H1 (cell line): ENCODE results near the gene SLC25A42. TPM values are rescaled to one million over a fixed set of nuclear protein-coding genes. Genes with fewer than 3 reads are reported as not detected.

Source experiments
- CTCF ChIA-PET: fragments of 300-600 bp; sonication (Branson Sonifier 250); formaldehyde crosslinking; loops from one replicate; lab custom pipeline; 2021; ENCODE audit not compliant: partially characterized antibody; lab: Charles Lee
- POLR2A ChIA-PET: fragments of 300-600 bp; sonication (Branson Sonifier 250); formaldehyde crosslinking; loops from one replicate; lab custom pipeline; 2021; ENCODE audit warnings: inconsistent platforms; ENCODE audit not compliant: partially characterized antibody; lab: Charles Lee
- DNase-seq, 2 experiments: peaks; one replicate each; pipeline versions ENCODE4 v3.0.0 to v3.0.0-alpha.2; 2010 to 2022; ENCODE audit warnings: low spot score in 2 of 2, low read depth in 1 of 2, mixed read lengths in 1 of 2
- FAIRE-seq: peaks from 2 replicates; lab custom pipeline; 2011; peaks lifted over from hg19 to GRCh38; lab: Jason Lieb, UNC
- H2AFZ ChIP-seq: 2 replicates; pipeline ENCODE4 v1.8.1; 2012; ENCODE audit warnings: low read length, inconsistent platforms
- H2AK5ac ChIP-seq: 2 replicates; pipeline ENCODE4 v1.6.1; 2013; ENCODE audit warnings: low read depth, low read length
- H2BK120ac ChIP-seq: replicated peaks from 2 replicates; pipeline ENCODE3; 2013; ENCODE audit warnings: low read depth, low read length, inconsistent platforms
- H2BK12ac ChIP-seq: 2 replicates; pipeline ENCODE4 v1.6.1; 2013; ENCODE audit warnings: low read depth, low read length
- H2BK15ac ChIP-seq: 2 replicates; pipeline ENCODE4 v1.6.1; 2013; ENCODE audit warnings: low read length
- H2BK20ac ChIP-seq: 2 replicates; pipeline ENCODE4 v1.6.1; 2013; ENCODE audit warnings: low read length
- H2BK5ac ChIP-seq: 2 replicates; pipeline ENCODE4 v1.6.1; 2013; ENCODE audit warnings: low read depth, low read length
- H3K14ac ChIP-seq: 2 replicates; pipeline ENCODE4 v1.6.1; 2013; ENCODE audit warnings: inconsistent platforms; ENCODE audit not compliant: insufficient read length
- H3K18ac ChIP-seq: 2 replicates; pipeline ENCODE4 v1.6.1; 2013; ENCODE audit warnings: low read length; ENCODE audit errors: extremely low read depth
- H3K23ac ChIP-seq: 2 replicates; pipeline ENCODE4 v1.6.1; 2013; ENCODE audit warnings: inconsistent platforms; ENCODE audit not compliant: insufficient read length
- H3K23me2 ChIP-seq: 2 replicates; pipeline ENCODE4 v1.6.1; 2013; ENCODE audit warnings: low read depth, low read length
- H3K27ac ChIP-seq: 2 replicates; pipeline ENCODE4 v1.6.1; 2011; ENCODE audit warnings: low read depth, low read length, inconsistent platforms
- H3K27me3 ChIP-seq, 4 experiments: replicated peaks in 1 of 4; 1 replicate in 1 of 4; 2 replicates in 3 of 4; pipeline versions ENCODE4 v1.6.1 to v1.8.1; 2011 to 2013; ENCODE audit warnings: low read length in 3 of 4, mild to moderate bottlenecking in 3 of 4, inconsistent platforms in 2 of 4, mixed read lengths in 2 of 4, moderate library complexity in 1 of 4; ENCODE audit not compliant: control insufficient read depth in 3 of 4, insufficient read depth in 3 of 4; ENCODE audit errors: extremely low read depth in 1 of 4
- H3K36me3 ChIP-seq, 4 experiments: 2 replicates each; pipeline versions ENCODE4 v1.6.1 to v1.8.1; 2011 to 2013; ENCODE audit warnings: mild to moderate bottlenecking in 4 of 4, low read length in 3 of 4, moderate library complexity in 2 of 4, control low read depth in 1 of 4, inconsistent platforms in 1 of 4; ENCODE audit not compliant: insufficient read depth in 4 of 4, control insufficient read depth in 2 of 4
- H3K4ac ChIP-seq: replicated peaks from 2 replicates; pipeline ENCODE3; 2013; ENCODE audit warnings: low read length, low read depth, mixed read lengths, inconsistent platforms; ENCODE audit not compliant: insufficient read length
- H3K4me1 ChIP-seq, 4 experiments: replicated peaks in 1 of 4; 1 replicate in 1 of 4; 2 replicates in 3 of 4; pipeline versions ENCODE4 v1.6.1 to v1.8.1; 2011 to 2013; ENCODE audit warnings: low read length in 3 of 4, inconsistent platforms in 2 of 4, mixed read lengths in 1 of 4; ENCODE audit not compliant: insufficient read depth in 4 of 4, control insufficient read depth in 3 of 4
- H3K4me2 ChIP-seq, 2 experiments: 2 replicates each; pipeline versions ENCODE4 v1.6.1 to v1.8.1; 2011 to 2013; ENCODE audit warnings: low read depth in 2 of 2, low read length in 2 of 2, control low read depth in 1 of 2, inconsistent platforms in 1 of 2, mild to moderate bottlenecking in 1 of 2; ENCODE audit not compliant: insufficient read depth in 1 of 2
- H3K4me3 ChIP-seq, 4 experiments: fragments of 200-600, 300-600 bp in 1 of 4; sonication (generic), shearing (Covaris generic), sonication (Bioruptor Twin) in 1 of 4; 2 replicates each; pipeline versions ENCODE4 v1.5.1 to v1.8.1; 2011 to 2016; ENCODE audit warnings: low read length in 4 of 4, low read depth in 3 of 4, control low read depth in 2 of 4, inconsistent platforms in 2 of 4, mild to moderate bottlenecking in 2 of 4, mixed read lengths in 1 of 4, moderate library complexity in 1 of 4; ENCODE audit not compliant: insufficient read depth in 2 of 4; ENCODE audit errors: extremely low read depth in 1 of 4
- H3K56ac ChIP-seq: replicated peaks from 2 replicates; pipeline ENCODE3; 2013; ENCODE audit warnings: low read depth, mild to moderate bottlenecking, mixed read lengths, low read length, inconsistent platforms; ENCODE audit not compliant: insufficient read length
- H3K79me1 ChIP-seq: 2 replicates; pipeline ENCODE4 v1.6.1; 2013; ENCODE audit warnings: low read depth, low read length, control low read depth
- H3K79me2 ChIP-seq, 2 experiments: 2 replicates each; pipeline versions ENCODE4 v1.6.1 to v1.8.1; 2012 to 2013; ENCODE audit warnings: low read length in 2 of 2, mild to moderate bottlenecking in 2 of 2, inconsistent platforms in 1 of 2; ENCODE audit not compliant: insufficient read depth in 2 of 2, control insufficient read depth in 1 of 2
- H3K9ac ChIP-seq, 4 experiments: replicated peaks in 1 of 4; 1 replicate in 1 of 4; 2 replicates in 3 of 4; pipeline versions ENCODE4 v1.6.1 to v1.8.1; 2011 to 2013; ENCODE audit warnings: low read depth in 3 of 4, low read length in 3 of 4, control low read depth in 2 of 4, mild to moderate bottlenecking in 2 of 4, moderate library complexity in 2 of 4, inconsistent platforms in 1 of 4; ENCODE audit errors: extremely low read depth in 1 of 4
- H3K9me3 ChIP-seq, 2 experiments: 2 replicates each; pipeline versions ENCODE4 v1.6.1 to v1.8.1; 2012 to 2013; ENCODE audit warnings: mild to moderate bottlenecking in 2 of 2, moderate library complexity in 2 of 2, control low read depth in 1 of 2, inconsistent platforms in 1 of 2, low read depth in 1 of 2, low read length in 1 of 2, mixed read lengths in 1 of 2; ENCODE audit not compliant: insufficient read depth in 2 of 2
- H4K20me1 ChIP-seq, 2 experiments: replicated peaks in 1 of 2; 2 replicates each; pipeline versions ENCODE3 to v1.8.1; 2011 to 2013; ENCODE audit warnings: inconsistent platforms in 2 of 2, low read length in 2 of 2, mild to moderate bottlenecking in 1 of 2; ENCODE audit not compliant: insufficient read depth in 2 of 2, control insufficient read depth in 1 of 2
- H4K5ac ChIP-seq: 2 replicates; pipeline ENCODE4 v1.6.1; 2013; ENCODE audit warnings: low read length, low read depth, mixed read lengths, inconsistent platforms; ENCODE audit not compliant: insufficient read length
- H4K8ac ChIP-seq: 2 replicates; pipeline ENCODE4 v1.8.0; 2013; ENCODE audit warnings: mild to moderate bottlenecking, moderate library complexity, low read length, inconsistent platforms; ENCODE audit not compliant: insufficient read depth; ENCODE audit errors: extremely low read depth
- H4K91ac ChIP-seq: replicated peaks from 2 replicates; pipeline ENCODE3; 2013; ENCODE audit warnings: low read length, mixed read lengths, inconsistent platforms; ENCODE audit not compliant: insufficient read length
- CBX5 ChIP-seq: fragments of 300-800, 300-1000 bp; sonication (generic); IDR thresholded peaks from 2 replicates; pipeline ENCODE4 v1.7.1; 2016; ENCODE audit warnings: antibody characterized with exemption, low read length, low read depth
- E2F6 ChIP-seq: IDR thresholded peaks from 2 replicates; pipeline ENCODE4 v1.6.1; 2012; ENCODE audit warnings: inconsistent platforms
- TBP ChIP-seq: IDR thresholded peaks from 2 replicates; pipeline ENCODE4 v1.6.1; 2011; ENCODE audit warnings: low read depth, low read length, improper control_type of control experiment
- WGBS, 2 experiments: shearing (Covaris generic) in 1 of 2; methylation state at CpG; one replicate each; pipeline versions ENCODE4 v1.1.6 to v1.1.7; 2013 to 2015; ENCODE audit warnings: low lambda C conversion rate in 2 of 2, mixed read lengths in 2 of 2, inconsistent platforms in 1 of 2, low coverage in 1 of 2, missing lambda C conversion rate in 1 of 2; ENCODE audit not compliant: insufficient replicate concordance in 2 of 2, insufficient coverage in 1 of 2, insufficient read length in 1 of 2; ENCODE audit errors: extremely low coverage in 1 of 2, missing lambda C conversion rate in 1 of 2; 5-methylcytosine and 5-hydroxymethylcytosine counted together
- polyA plus RNA-seq, 7 experiments: library from polyadenylated mRNA; depleted of rRNA in 3 of 7; stranded (reverse) in 5 of 7; unstranded in 2 of 7; fragments of >200 nt in 5 of 7; fragments of 200-250 nt in 2 of 7; gene quantifications; 1 replicate in 5 of 7; 2 replicates in 1 of 7; 4 replicates in 1 of 7; pipeline versions ENCODE4 v1.2.1 to v1.2.3, GENCODE V29; 2011 to 2013; ENCODE audit warnings: missing spikeins in 2 of 7, mixed read lengths in 2 of 7
- total RNA-seq: library from RNA; stranded (reverse); fragmentation: NEBNext Ultra II Directional; extraction: Animal tissue kit (Norgen Biotek cat#: 25700); gene quantifications from 2 replicates; pipeline ENCODE4 v1.2.1, GENCODE V29; 2021

The SLC25A42 gene
- total and polyA plus RNA-seq, 2 of the 8 experiments (the other 6 are each of a cell fraction or from before 2014, with no cell fraction given): 5.9 to 6.2 TPM

- H2BK120ac ChIP-seq: no peak overlapping the region
- no peak overlapping the region for H2AFZ ChIP-seq
- H2AK5ac ChIP-seq: no peak overlapping the region
- peaks cover 12 to 38% (median 31%) of the 10 kb centered on the region in 4 experiments; a peak in 7 of 8 replicates for H3K36me3 ChIP-seq
- WGBS, 2 experiments: 86% methylated on average over 6 of the region's 7 CpGs; no CpG with 5 or more reads in 1 of the 2 experiments
- H3K23me2 ChIP-seq: no peaks in the 10 kb centered on the region
- H3K9ac ChIP-seq: no peak overlapping the region
- H3K79me1 ChIP-seq: no peaks in the 10 kb centered on the region
- no peak overlapping the region for H3K23ac ChIP-seq
- H3K56ac ChIP-seq: no peak overlapping the region
- H3K18ac ChIP-seq: no peak overlapping the region
- no peaks in the 10 kb centered on the region for H3K9me3 ChIP-seq
- H2BK20ac ChIP-seq: no peak overlapping the region
- CTCF ChIA-PET: interaction anchor here (0.6 to 1.8 kb wide), 2 partner anchors 67 to 78 kb away, joined by 3 to 7 read pairs; no protein-coding TSS in a partner anchor
- no peak overlapping the region for H3K4me3 ChIP-seq
- no peak overlapping the region for H2BK5ac ChIP-seq
- no peak overlapping the region for H4K5ac ChIP-seq
- no peak overlapping the region for H3K27ac ChIP-seq
- H2BK15ac ChIP-seq: no peak overlapping the region
- no peak overlapping the region for H3K4ac ChIP-seq
- H4K91ac ChIP-seq: no peak overlapping the region
- H3K27me3 ChIP-seq: peaks cover 0 to 4% (median 1%) of the 10 kb centered on the region in 4 experiments; a peak in 3 of 7 replicates
- POLR2A ChIA-PET: interaction anchor here (0.6 to 1.9 kb wide), 3 partner anchors 48 to 68 kb away, joined by 3 to 4 read pairs (median 3); no protein-coding TSS in a partner anchor
- H3K4me2 ChIP-seq: no peak overlapping the region
- no peak overlapping the region for H2BK12ac ChIP-seq
- no peak for DNase-seq
- no peak for TF ChIP-seq E2F6
- TF ChIP-seq TBP: no peak
- no peak for TF ChIP-seq CBX5
- TF ChIP-seq, all 59 proteins: peak for 0
- H3K79me2 ChIP-seq: no peaks in the 10 kb centered on the region
- H4K8ac ChIP-seq: no peak overlapping the region
- FAIRE-seq: no peak
- H3K14ac ChIP-seq: no peak overlapping the region
- H4K20me1 ChIP-seq: peaks cover 15 to 24% of the 10 kb centered on the region in 2 experiments
- H3K4me1 ChIP-seq: no peaks in the 10 kb centered on the region; a peak in 1 of 7 replicates
These were observed 6.1 kb upstream of the SLC25A42 start for GRCh38 chr19:19057720-19058119.
